GM12872 (cell line): Measurements from ENCODE around the gene SH3RF2.

Experiments
- TF ChIP-seq, protein P1 (sequence below): IDR thresholded peaks from 3 replicates; pipeline ENCODE4 v1.5.1; 2011; ENCODE audit warnings: low read depth, mild to moderate bottlenecking, low read length, moderate library complexity; ENCODE audit not compliant: insufficient read depth

The SH3RF2 gene

DNA sequence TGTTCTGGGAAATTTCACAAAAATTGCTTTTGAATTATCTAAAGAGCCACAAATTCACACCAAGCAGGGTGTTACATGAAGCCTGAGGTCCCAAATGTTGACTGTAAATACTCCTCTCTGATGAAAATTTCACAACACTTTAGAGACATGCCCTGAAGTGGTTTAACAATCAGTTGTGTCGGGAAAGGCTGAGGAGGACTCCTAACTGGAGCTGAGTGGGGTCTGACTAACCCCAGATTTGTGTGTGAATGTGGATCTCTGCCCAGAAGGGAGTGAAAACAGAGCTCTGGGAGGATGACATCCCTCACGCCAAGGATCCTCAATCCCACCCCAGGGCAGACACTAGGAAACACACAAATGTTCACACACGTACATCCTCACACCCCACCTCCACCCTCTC lies 32.5 kb upstream of the SH3RF2 start:
- TF ChIP-seq, protein P1, sequence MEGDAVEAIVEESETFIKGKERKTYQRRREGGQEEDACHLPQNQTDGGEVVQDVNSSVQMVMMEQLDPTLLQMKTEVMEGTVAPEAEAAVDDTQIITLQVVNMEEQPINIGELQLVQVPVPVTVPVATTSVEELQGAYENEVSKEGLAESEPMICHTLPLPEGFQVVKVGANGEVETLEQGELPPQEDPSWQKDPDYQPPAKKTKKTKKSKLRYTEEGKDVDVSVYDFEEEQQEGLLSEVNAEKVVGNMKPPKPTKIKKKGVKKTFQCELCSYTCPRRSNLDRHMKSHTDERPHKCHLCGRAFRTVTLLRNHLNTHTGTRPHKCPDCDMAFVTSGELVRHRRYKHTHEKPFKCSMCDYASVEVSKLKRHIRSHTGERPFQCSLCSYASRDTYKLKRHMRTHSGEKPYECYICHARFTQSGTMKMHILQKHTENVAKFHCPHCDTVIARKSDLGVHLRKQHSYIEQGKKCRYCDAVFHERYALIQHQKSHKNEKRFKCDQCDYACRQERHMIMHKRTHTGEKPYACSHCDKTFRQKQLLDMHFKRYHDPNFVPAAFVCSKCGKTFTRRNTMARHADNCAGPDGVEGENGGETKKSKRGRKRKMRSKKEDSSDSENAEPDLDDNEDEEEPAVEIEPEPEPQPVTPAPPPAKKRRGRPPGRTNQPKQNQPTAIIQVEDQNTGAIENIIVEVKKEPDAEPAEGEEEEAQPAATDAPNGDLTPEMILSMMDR, result no peak

DNA sequence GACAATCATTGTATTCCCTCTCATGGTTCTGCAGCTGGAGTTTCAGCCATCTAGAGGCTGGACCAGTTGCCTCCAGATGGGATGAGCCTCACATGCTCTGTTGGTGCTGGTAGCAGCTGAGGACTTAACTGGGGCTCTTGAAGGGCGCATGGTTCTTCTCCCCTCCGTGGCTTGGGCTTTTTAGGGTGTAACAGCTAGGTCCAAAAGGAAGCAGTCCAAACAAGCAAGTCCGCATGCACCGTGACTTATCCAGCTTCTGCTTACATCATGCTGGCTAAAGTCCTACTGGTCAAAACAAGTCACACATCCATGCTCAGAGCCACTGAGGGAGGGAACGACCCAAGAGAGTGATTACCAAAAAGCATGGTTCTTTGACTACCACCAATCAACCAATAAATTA lies 31.6 kb upstream of the SH3RF2 start:
- TF ChIP-seq, protein P1, result no peak

DNA sequence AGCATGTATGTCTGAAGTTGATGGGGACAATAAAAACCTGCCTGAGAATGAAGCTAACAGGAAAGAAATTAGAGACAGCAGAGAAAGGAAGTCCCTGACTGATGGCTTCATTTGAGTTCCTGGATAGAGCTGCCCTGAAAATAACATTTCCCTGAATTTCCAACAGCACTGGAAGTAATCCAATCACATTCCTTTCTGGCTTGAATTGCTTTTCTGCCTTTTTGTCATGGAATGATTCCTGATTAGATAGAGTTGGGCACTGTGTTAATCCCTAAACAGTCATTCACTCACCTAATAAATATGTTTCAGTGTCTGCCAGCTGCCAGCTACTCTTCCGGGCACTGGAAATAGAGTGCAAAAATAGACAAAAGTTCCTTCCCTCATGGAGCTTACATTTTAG lies 30.0 kb upstream of the SH3RF2 start:
- TF ChIP-seq, protein P1, result no peak

DNA sequence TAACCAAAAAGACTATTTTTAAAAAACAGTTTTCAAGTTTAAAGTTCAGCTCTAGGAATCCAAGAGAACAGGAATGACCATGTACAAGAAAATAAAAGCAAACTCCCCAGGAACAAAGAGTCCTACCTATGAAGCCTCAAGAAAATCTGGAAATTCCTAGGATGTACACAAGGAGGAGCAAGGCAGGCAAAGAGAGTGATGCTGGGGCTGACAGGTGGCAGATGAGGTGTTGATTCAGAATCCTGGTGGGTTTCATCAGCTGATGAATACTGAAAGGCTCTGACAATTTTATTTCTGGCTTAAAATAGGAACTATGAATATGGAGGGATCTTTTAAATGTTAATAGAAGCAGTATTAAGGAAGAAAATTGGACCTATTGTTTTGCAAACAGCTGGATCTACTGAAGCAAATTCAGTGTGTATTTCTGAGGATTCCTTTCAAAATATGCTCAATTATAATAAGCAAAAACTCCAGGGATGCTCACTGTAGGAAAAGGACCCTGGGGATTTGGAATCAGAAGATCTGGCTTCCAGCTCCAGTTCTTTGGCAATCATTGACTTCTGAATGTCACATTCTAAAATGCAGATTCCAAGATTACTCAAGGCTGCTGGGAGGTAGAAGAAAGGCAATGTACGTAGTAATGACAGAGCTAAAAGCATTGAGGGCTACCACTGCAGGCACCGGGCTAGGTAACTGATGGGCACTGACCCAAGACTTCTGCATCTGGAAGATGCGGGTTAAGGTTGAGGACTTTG lies 28.0 kb upstream of the SH3RF2 start:
- TF ChIP-seq, protein P1, result no peak

DNA sequence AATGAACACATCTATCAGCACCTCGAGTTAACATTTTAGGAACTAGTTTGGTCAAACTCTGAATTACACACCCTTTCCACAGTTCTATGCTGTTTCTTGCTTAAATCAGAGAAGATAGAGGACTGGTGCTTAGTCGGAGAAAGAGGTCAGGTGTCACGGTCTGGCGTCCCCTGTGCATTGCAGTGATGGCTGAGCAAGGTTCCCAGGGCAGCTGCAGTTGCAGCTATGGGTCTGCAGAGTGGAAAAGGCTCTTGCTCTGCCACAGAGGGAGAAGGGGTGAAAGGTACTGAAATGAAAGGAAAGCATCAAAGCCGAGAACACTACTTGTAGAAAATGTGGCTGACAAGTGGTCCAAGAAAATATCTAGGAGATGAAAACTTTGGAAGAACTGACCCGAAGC lies 25.2 kb upstream of the SH3RF2 start:
- TF ChIP-seq, protein P1, result no peak

DNA sequence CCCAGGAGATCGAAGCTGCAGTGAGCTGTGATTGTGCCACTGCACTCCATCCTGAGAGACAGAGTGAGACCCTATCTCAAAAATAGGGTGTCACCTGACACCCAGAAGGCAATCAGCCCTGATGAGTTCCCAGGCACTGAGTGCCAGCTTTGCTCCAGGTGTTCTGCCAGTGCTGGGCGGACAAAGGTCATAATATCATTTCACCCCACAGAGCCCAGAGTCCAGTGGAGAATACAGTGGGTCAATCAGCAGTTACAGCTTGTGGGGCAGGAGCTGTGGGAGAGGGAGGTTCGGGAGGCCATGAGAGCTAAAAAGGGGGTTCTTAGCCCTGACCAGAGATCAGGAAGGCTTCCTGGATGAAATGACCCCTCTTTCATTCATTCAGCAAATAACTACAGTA lies 24.4 kb upstream of the SH3RF2 start:
- TF ChIP-seq, protein P1, result no peak

DNA sequence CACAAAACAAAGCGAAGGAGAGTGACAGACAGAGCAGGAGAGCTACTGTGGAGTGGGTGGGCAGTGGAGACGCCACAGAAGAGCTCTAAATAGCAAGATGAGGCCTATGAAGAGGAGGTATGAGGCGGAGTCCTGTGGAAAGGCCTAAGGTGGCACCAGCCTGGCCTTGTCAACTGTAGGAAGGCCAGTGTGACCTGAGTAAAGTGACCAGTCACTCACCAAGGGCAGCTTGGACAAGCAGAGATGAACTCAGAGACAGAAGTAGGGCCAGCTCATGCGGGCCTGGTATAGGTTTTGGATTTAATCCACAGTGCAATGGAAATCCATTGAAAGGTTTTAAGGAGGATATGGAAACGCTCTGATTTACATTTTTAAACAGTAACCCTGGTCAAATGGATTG lies 23.8 kb upstream of the SH3RF2 start:
- TF ChIP-seq, protein P1, result no peak
